22Rv1 (cell line): Measurements from ENCODE around the gene KIAA1671.

Experiments
- CTCF ChIP-seq: fragments of 450-650 bp; IDR thresholded peaks from 2 replicates; pipeline ENCODE4 v1.5.1; 2017; ENCODE audit warnings: mild to moderate bottlenecking
- ZFX ChIP-seq: fragments of 450-650 bp; IDR thresholded peaks from 2 replicates; pipeline ENCODE4 v1.6.1; 2017; ENCODE audit warnings: antibody characterized with exemption, borderline replicate concordance

GRCh38 chr22:25086902-25087282 is 134.4 kb downstream of the KIAA1671 start:
- TF ChIP-seq CTCF: no peak
- TF ChIP-seq ZFX: no peak
